ENCODE measurements around the gene CGNL1. TPM values are rescaled to one million over a fixed set of nuclear protein-coding genes. Genes with fewer than 3 reads are reported as not detected.

CGNL1 gene
- total RNA-seq, 1 experiment from 2014 or later: 3.3 TPM

GRCh38 chr15:57510647-57511046 lies 134.3 kb downstream of the CGNL1 start:
- Mint-ChIP-seq H3K27ac (ENCODE audit: unreplicated experiment) (no peak overlapping the region), H3K9me3 (ENCODE audit: low read depth, unreplicated experiment) (no peaks in the 10 kb centered on the region), H3K36me3 (ENCODE audit: insufficient read depth, unreplicated experiment) (peaks cover 8% of the 10 kb centered on the region), H3K27me3 (ENCODE audit: unreplicated experiment) (no peaks in the 10 kb centered on the region), H3K4me1 (ENCODE audit: low read depth, unreplicated experiment) (peaks cover 20% of the 10 kb centered on the region), H3K4me3 (ENCODE audit: low read depth, unreplicated experiment) (no peak overlapping the region)
- CTCF ChIA-PET: no interaction called here
- DNase-seq: no peak
- TF ChIP-seq CTCF (IDR thresholded peaks at IDR 0.05; ENCODE audit: unreplicated experiment): no peak
- no TSS peak for BruUV-seq (replicated peaks)
- intact Hi-C loops (cut with micrococcal nuclease; ENCODE audit: unreplicated experiment): no loop called here

GRCh38 chr15:57516327-57517029 lies 140.2 kb downstream of the CGNL1 start:
- H3K4me1 Mint-ChIP-seq (ENCODE audit: low read depth, unreplicated experiment): no peaks in the 10 kb centered on the region
- intact Hi-C loops (cut with micrococcal nuclease; ENCODE audit: unreplicated experiment): no loop called here
- H3K27me3 Mint-ChIP-seq (ENCODE audit: unreplicated experiment): no peaks in the 10 kb centered on the region
- H3K27ac Mint-ChIP-seq (ENCODE audit: unreplicated experiment): no peak overlapping the region
- no peak for TF ChIP-seq CTCF (IDR thresholded peaks at IDR 0.05; ENCODE audit: unreplicated experiment)
- no peaks in the 10 kb centered on the region for H3K9me3 Mint-ChIP-seq (ENCODE audit: low read depth, unreplicated experiment)
- H3K36me3 Mint-ChIP-seq (ENCODE audit: insufficient read depth, unreplicated experiment): no peaks in the 10 kb centered on the region
- no peak for DNase-seq
- CTCF ChIA-PET: interaction anchor here (1.9 kb wide), 2 partner anchors 11 to 176 kb away, joined by 4 to 6 read pairs; no protein-coding TSS in a partner anchor
- H3K4me3 Mint-ChIP-seq (ENCODE audit: low read depth, unreplicated experiment): no peak overlapping the region
- no TSS peak for BruUV-seq (replicated peaks)

GRCh38 chr15:57517030-57517671 lies 140.8 kb downstream of the CGNL1 start:
- H3K4me3 Mint-ChIP-seq (ENCODE audit: low read depth, unreplicated experiment): no peak overlapping the region
- no peaks in the 10 kb centered on the region for H3K4me1 Mint-ChIP-seq (ENCODE audit: low read depth, unreplicated experiment)
- no peak for TF ChIP-seq CTCF (IDR thresholded peaks at IDR 0.05; ENCODE audit: unreplicated experiment)
- DNase-seq: no peak
- no TSS peak for BruUV-seq (replicated peaks)
- no peak overlapping the region for H3K27ac Mint-ChIP-seq (ENCODE audit: unreplicated experiment)
- CTCF ChIA-PET: interaction anchor here (0.6 kb wide), 1 partner anchor 134 kb away, joined by 3 read pairs; no protein-coding TSS in a partner anchor
- no peaks in the 10 kb centered on the region for H3K9me3 Mint-ChIP-seq (ENCODE audit: low read depth, unreplicated experiment)
- intact Hi-C loops (cut with micrococcal nuclease; ENCODE audit: unreplicated experiment): no loop called here
- no peaks in the 10 kb centered on the region for H3K36me3 Mint-ChIP-seq (ENCODE audit: insufficient read depth, unreplicated experiment)
- H3K27me3 Mint-ChIP-seq (ENCODE audit: unreplicated experiment): no peaks in the 10 kb centered on the region

GRCh38 chr15:57518779-57519405 lies 142.6 kb downstream of the CGNL1 start:
- H3K9me3 Mint-ChIP-seq (ENCODE audit: low read depth, unreplicated experiment): no peaks in the 10 kb centered on the region
- no peaks in the 10 kb centered on the region for H3K36me3 Mint-ChIP-seq (ENCODE audit: insufficient read depth, unreplicated experiment)
- no peak overlapping the region for H3K4me3 Mint-ChIP-seq (ENCODE audit: low read depth, unreplicated experiment)
- H3K4me1 Mint-ChIP-seq (ENCODE audit: low read depth, unreplicated experiment): no peaks in the 10 kb centered on the region
- TF ChIP-seq CTCF (IDR thresholded peaks at IDR 0.05; ENCODE audit: unreplicated experiment): no peak
- BruUV-seq (replicated peaks): no TSS peak
- no peak for DNase-seq
- CTCF ChIA-PET: no interaction called here
- intact Hi-C loops (cut with micrococcal nuclease; ENCODE audit: unreplicated experiment): no loop called here
- no peak overlapping the region for H3K27ac Mint-ChIP-seq (ENCODE audit: unreplicated experiment)
- H3K27me3 Mint-ChIP-seq (ENCODE audit: unreplicated experiment): no peaks in the 10 kb centered on the region
